Stimulated activated CD8-positive, alpha-beta memory T cell treated with anti-CD3 and anti-CD28 coated beads, Interleukin-15, amount 100 ng/mL, for 48 hours (primary cell): Measurements from ENCODE around the gene FHOD3.

ENCODE experiments used
- DNase-seq, 2 donors: peaks; one replicate each; pipeline ENCODE4 v3.0.0-alpha.2; 2020; ENCODE audit warnings: low read depth in 2 of 2

FHOD3 gene

GRCh38 chr18:36381075-36381474 lies 83.6 kb downstream of the FHOD3 start:
- DNase-seq = no peak

- DNase-seq = no peak
Observed at GRCh38 chr18:36382854-36383253, 85.3 kb downstream of the FHOD3 start.

- DNase-seq = no peak
Observed at GRCh38 chr18:36386150-36386920, 88.8 kb downstream of the FHOD3 start.

- no peak for DNase-seq
Observed at GRCh38 chr18:36387310-36387709, 89.8 kb downstream of the FHOD3 start.

DNA sequence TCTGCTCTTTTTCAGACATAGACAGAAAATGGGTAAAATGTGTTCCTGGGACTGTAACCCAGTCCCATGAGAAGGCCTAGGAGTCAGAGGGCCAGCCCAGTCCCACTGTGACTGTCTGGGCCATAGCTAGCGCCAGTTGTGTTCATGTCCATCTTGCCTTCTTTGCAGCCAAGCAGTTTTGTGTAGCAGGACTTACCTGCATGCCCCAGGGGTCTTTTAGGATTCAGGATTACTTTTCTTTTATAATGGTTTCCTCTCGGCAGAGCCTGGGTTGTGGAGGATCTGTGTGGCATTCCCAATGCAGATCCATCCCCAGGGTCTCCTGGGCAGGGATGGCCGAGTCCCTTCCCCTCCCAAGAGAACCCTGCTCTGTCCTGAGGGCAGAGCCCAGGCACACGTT lies 90.8 kb downstream of the FHOD3 start:
- no peak for DNase-seq

DNA sequence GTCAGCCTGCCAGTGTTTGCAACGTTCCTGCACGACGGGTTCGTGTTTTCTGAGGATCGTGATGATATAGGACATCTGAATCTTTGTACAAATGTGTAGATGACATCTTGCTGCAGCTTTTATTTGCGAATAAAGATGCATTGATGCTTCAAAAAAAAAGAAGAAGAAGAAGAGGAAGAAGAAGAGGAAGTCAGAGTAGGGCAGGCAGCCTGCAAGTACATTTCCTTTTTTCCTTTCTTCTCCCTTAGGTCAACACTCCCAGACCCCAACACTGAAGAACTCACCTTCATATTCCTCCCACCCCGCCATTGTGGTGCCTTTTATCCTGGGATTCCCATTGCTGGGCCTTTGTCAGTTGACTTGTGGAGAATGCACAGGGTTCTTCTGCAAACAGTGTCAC lies 91.5 kb downstream of the FHOD3 start:
- DNase-seq = no peak

GRCh38 chr18:36389811-36390581 lies 92.5 kb downstream of the FHOD3 start:
- DNase-seq = no peak

- DNase-seq = no peak
Observed at GRCh38 chr18:36391426-36392145, 94.1 kb downstream of the FHOD3 start.

DNA sequence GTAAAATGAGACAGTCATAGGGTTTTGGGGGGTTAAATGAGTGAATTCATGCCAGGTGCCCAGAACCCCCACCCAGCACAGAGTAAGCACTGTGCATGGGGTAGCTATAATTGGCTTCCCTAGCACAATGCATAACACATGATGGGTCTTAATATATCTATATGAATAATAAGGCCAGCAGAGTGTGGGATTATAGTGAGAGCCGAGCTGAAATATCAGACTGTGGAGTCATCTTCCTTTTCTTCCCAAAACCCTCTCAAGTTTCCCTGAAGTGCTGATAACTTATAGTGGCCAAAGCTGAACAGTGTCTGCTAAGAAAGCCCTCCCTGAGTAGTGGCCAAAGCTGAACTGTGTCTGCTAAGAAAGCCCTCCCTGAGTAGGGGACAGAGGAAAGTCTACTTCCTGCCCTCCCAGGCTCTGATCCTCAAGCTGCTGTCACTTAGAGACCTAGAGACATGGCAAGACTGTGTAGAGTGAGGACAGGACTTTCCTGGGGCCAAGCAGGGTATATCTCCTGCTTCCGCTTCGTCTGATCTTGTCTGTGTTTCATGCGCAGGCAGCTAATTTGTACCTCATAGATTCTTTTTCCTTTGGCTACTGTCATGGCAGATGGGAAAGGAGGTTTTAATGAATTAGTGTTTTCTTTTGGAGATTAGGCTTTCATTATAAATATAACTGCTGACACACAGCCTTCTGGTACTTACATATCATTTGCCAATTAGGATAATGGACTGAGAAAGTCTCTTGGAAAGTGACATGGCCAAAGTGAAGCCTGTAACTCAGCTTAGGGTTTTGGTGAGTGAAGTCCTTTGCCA lies 94.9 kb downstream of the FHOD3 start:
- no peak for DNase-seq

DNA sequence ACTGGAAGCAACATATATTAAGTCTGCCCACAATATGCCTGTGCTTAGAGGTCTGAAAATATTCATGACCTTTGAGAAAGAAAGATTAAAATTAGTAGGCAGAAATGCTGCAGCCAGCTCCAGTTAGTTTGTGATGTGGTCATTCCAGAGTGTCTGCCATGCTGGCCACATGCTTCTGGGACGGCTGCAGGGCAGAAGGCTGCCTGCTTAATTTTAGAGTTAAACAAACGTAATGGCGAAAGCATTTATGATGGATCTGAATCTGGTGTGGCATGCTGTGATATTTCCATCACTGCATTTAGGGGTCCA lies 95.4 kb downstream of the FHOD3 start:
- no peak for DNase-seq

- DNase-seq = no peak
Observed at GRCh38 chr18:36394486-36394885, 97.0 kb downstream of the FHOD3 start.

GRCh38 chr18:36396190-36396589 lies 98.7 kb downstream of the FHOD3 start:
- DNase-seq = no peak

GRCh38 chr18:36397033-36397432 lies 99.5 kb downstream of the FHOD3 start:
- DNase-seq = no peak

DNA sequence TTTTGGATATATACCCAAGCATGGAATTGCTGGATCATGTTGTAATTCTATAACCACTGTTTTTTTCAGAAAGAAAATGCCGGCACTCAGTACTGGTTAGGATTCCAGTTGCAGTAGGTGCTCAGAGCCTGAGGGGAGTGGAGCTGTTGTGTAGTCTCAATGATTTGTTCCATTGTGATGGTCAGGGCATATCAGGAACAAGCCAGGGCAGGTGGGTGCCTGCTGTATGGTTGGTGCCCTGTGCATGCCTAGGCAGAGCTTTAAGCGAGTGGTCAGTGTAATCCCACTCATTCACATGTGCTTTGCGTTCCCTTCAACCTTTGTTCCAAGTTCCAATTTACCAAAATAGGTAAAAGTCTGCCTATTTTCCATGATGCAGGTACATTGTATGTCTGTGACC lies 100.9 kb downstream of the FHOD3 start:
- no peak for DNase-seq

DNA sequence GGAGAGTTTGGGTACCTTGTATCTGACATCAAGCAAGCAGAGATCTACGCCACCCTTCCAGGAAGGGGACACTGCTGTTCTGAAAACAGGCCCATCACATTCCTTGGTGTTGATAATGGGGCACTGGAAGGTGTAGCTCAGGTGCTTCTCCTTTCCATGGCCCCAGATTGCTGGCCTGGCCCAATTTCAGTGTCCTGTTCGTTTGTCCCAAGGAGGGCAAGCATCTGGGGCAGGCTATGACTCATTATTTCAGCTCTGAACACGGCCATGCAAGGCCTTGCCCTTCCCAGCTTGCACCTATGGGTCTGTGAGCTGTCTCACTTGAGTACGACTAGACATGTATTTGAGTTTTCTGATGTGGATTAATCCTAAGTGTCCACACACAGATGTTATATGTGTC lies 101.5 kb downstream of the FHOD3 start:
- DNase-seq = no peak

GRCh38 chr18:36401462-36401861 lies 103.9 kb downstream of the FHOD3 start:
- DNase-seq = no peak

DNA sequence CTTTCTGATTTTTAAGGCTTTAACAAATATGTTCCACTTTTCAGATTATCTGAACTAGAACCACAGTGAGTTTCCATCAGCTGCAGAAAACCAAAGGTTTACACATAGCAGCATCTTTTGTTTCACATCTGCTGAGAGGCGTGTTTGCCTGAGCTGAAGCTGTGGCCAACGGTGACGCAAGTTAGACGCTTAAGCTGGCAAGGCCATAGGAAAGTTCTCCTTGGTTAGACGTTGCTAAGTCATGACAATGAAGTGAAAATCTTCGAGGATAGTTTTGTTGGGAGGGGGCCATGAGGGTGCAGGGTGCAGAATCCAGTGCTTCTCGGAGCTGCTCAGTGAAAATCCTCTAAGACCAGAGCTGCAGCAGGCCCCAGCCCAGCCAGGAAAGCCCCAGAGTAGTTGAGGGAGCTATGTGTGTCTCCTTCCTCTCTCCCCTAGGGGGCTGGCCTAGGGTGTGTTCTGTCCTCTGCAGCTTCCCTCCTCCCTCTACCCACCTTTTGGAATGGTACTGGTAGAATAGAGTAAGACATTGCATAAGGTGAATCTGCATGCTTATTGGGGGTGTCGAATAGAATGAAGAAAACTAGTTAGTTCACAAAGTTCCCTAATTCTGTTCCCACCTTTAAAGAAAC lies 105.4 kb downstream of the FHOD3 start:
- DNase-seq = no peak

GRCh38 chr18:36403896-36404820 lies 106.6 kb downstream of the FHOD3 start:
- no peak for DNase-seq

DNA sequence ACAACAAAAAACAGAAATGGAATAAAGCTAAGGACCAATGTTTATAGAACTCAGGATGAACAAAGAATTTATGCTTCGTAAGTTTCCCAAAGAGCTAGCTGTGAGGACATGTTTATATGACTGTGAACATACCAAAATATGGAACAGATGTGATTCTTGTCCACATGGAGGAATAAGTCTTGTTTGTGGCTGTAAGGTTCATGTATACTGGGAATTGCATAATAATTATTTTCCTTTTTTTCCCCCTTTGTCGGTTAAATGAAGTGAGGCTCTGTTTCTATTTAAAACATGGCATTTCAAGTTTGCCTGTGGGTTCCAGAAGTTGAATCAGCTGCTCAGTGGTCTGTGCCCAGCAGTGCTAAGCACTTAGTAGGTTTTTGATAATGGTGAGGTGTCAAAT lies 108.1 kb downstream of the FHOD3 start:
- DNase-seq = no peak

DNA sequence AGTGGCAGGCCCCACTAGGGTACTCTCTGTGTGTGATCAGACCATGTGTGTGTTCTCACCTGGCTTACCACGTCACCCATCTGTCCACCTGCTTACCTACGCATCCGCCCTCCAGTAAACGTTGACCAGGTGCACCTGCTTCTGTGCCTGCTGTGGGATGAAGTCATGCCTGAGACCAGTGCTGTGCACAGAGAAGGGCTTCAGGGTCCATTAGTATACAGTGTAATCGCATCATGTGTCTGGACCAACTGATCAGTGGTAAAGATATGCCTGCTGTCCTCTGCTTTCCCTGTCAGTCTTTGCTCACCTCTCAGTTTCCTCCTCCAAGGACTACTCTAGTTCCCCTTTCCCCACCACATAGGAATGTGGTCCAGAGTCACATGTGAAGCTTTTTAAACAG lies 109.3 kb downstream of the FHOD3 start:
- no peak for DNase-seq
